Type B pancreatic cell (in vitro differentiated cells): ENCODE data around the gene SMYD3. TPM values are rescaled to one million over a fixed set of nuclear protein-coding genes. Genes with fewer than 3 reads are reported as not detected.

Experiments used
- DNase-seq: peaks from one replicate; pipeline ENCODE4 v3.0.0; 2021; ENCODE audit warnings: mixed read lengths; ENCODE audit not compliant: unreplicated experiment; ENCODE audit errors: extremely low spot score
- H3K27ac Mint-ChIP-seq: 2 replicates; pipeline ENCODE4 v1.8.0; 2021; ENCODE audit warnings: mild to moderate bottlenecking, mixed read lengths
- H3K27me3 Mint-ChIP-seq: 2 replicates; pipeline ENCODE4 v1.8.0; 2021; ENCODE audit warnings: mixed read lengths
- H3K36me3 Mint-ChIP-seq: 2 replicates; pipeline ENCODE4 v1.8.0; 2021; ENCODE audit warnings: mixed read lengths
- H3K4me1 Mint-ChIP-seq: one replicate; pipeline ENCODE4 v1.8.0; 2021; ENCODE audit warnings: mixed read lengths; ENCODE audit not compliant: unreplicated experiment
- H3K4me3 Mint-ChIP-seq: 2 replicates; pipeline ENCODE4 v1.8.0; 2021; ENCODE audit warnings: mild to moderate bottlenecking, mixed read lengths
- H3K9me3 Mint-ChIP-seq: 2 replicates; pipeline ENCODE4 v1.8.0; 2021; ENCODE audit warnings: mixed read lengths
- total RNA-seq: library from RNA; stranded (reverse); gene quantifications from 2 replicates; pipeline ENCODE4 v1.2.1, GENCODE V29; 2021; ENCODE audit warnings: low replicate concordance
- TF ChIP-seq, protein P1 (sequence below): fragments of 200-600 bp; sonication (generic); conservative IDR thresholded peaks from 2 replicates; pipeline ENCODE4 v1.5.0; 2021; ENCODE audit warnings: antibody characterized with exemption, mild to moderate bottlenecking

The SMYD3 gene
- total RNA-seq, 1 donor from 2014 or later: 19.4 TPM

DNA sequence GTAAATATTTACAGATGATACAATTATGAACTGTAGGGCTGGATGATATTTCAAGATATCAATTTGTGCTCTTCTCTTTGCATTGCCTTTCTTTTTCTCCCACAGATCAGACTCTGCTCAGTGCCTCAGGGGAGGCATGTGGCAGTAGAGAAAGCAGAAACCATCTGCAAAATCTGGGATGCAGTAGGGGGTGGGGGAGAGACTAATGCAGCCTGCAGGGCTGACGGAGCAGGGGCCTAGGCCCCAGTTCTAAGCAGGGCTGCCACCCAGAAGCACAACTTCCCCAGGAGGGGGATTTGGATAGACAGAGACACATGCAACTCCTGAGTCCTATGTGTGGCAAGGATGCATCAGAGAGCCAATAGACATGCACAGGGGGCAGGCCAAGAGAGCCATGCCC lies 511.6 kb downstream of the SMYD3 start:
- peaks cover 8% of the 10 kb centered on the region for H3K4me1 Mint-ChIP-seq
- no peak overlapping the region for H3K4me3 Mint-ChIP-seq
- TF ChIP-seq, protein P1, sequence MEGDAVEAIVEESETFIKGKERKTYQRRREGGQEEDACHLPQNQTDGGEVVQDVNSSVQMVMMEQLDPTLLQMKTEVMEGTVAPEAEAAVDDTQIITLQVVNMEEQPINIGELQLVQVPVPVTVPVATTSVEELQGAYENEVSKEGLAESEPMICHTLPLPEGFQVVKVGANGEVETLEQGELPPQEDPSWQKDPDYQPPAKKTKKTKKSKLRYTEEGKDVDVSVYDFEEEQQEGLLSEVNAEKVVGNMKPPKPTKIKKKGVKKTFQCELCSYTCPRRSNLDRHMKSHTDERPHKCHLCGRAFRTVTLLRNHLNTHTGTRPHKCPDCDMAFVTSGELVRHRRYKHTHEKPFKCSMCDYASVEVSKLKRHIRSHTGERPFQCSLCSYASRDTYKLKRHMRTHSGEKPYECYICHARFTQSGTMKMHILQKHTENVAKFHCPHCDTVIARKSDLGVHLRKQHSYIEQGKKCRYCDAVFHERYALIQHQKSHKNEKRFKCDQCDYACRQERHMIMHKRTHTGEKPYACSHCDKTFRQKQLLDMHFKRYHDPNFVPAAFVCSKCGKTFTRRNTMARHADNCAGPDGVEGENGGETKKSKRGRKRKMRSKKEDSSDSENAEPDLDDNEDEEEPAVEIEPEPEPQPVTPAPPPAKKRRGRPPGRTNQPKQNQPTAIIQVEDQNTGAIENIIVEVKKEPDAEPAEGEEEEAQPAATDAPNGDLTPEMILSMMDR: no peak
- no peak overlapping the region for H3K27ac Mint-ChIP-seq
- peaks cover 12% of the 10 kb centered on the region for H3K36me3 Mint-ChIP-seq
- peaks cover under 1% of the 10 kb centered on the region for H3K9me3 Mint-ChIP-seq
- no peaks in the 10 kb centered on the region for H3K27me3 Mint-ChIP-seq
- DNase-seq: no peak

GRCh38 chr1:245991266-245991665 lies 515.8 kb downstream of the SMYD3 start:
- Mint-ChIP-seq H3K27me3 (no peaks in the 10 kb centered on the region), H3K36me3 (peaks cover 4% of the 10 kb centered on the region), H3K4me1 (peaks cover 5% of the 10 kb centered on the region), H3K27ac (no peak overlapping the region), H3K9me3 (no peaks in the 10 kb centered on the region), H3K4me3 (no peak overlapping the region)
- no peak for DNase-seq
- TF ChIP-seq, protein P1: no peak

- peaks cover 2% of the 10 kb centered on the region for H3K4me1 Mint-ChIP-seq
- H3K9me3 Mint-ChIP-seq: no peaks in the 10 kb centered on the region
- H3K36me3 Mint-ChIP-seq: peaks cover 4% of the 10 kb centered on the region
- TF ChIP-seq, protein P1: no peak
- no peak overlapping the region for H3K27ac Mint-ChIP-seq
- no peak for DNase-seq
- H3K4me3 Mint-ChIP-seq: no peak overlapping the region
- H3K27me3 Mint-ChIP-seq: no peaks in the 10 kb centered on the region
Measured at GRCh38 chr1:245990315-245991022, 516.6 kb downstream of the SMYD3 start.

- TF ChIP-seq, protein P1: no peak
- no peak for DNase-seq
- Mint-ChIP-seq H3K4me3 (no peak overlapping the region), H3K27ac (no peak overlapping the region), H3K4me1 (peaks cover 9% of the 10 kb centered on the region), H3K36me3 (peaks cover 3% of the 10 kb centered on the region), H3K27me3 (no peaks in the 10 kb centered on the region), H3K9me3 (no peaks in the 10 kb centered on the region)
Measured at GRCh38 chr1:245988393-245989078, 518.5 kb downstream of the SMYD3 start.

- Mint-ChIP-seq H3K4me1 (peaks cover 9% of the 10 kb centered on the region), H3K36me3 (no peaks in the 10 kb centered on the region), H3K9me3 (no peaks in the 10 kb centered on the region), H3K27ac (no peak overlapping the region), H3K27me3 (no peaks in the 10 kb centered on the region), H3K4me3 (no peak overlapping the region)
- no peak for DNase-seq
- TF ChIP-seq, protein P1: no peak
Measured at GRCh38 chr1:245987997-245988392, 519.1 kb downstream of the SMYD3 start.
